Measurements from ENCODE around the gene SIGLEC9.
A peak's percentile ranks its signal among the peaks of the same experiment; 100 is the strongest.

Gene SIGLEC9

GRCh38 chr19:51097796-51098195, 26.9 kb upstream of the SIGLEC9 start:
- no peak for DNase-seq

GRCh38 chr19:51098365-51099046, 26.2 kb upstream of the SIGLEC9 start:
- no peak for DNase-seq

- DNase-seq: no peak
Measured at GRCh38 chr19:51099047-51099382, 25.7 kb upstream of the SIGLEC9 start.

GRCh38 chr19:51100601-51101000, 24.1 kb upstream of the SIGLEC9 start:
- no peak for DNase-seq

GRCh38 chr19:51101171-51101865, 23.4 kb upstream of the SIGLEC9 start:
- peak; percentile 17 for DNase-seq

- no peak for DNase-seq
Measured at GRCh38 chr19:51102991-51103390, 21.7 kb upstream of the SIGLEC9 start.

GRCh38 chr19:51103926-51104341, 20.8 kb upstream of the SIGLEC9 start:
- DNase-seq: no peak

- no peak for DNase-seq
Measured at GRCh38 chr19:51107406-51108065, 17.2 kb upstream of the SIGLEC9 start.

- DNase-seq: peak; percentile 99
Measured at GRCh38 chr19:51108066-51108804, 16.5 kb upstream of the SIGLEC9 start, which contains the start of gene CTU1. TSS of gene CTU1 (minus strand) at chr19:51108409. CDS start at chr19:51104569, 3,840 bp downstream.

- DNase-seq: no peak
Measured at GRCh38 chr19:51108805-51109146, 15.9 kb upstream of the SIGLEC9 start.

- DNase-seq: no peak
Measured at GRCh38 chr19:51110666-51110971, 14.1 kb upstream of the SIGLEC9 start.

- DNase-seq: no peak
Measured at GRCh38 chr19:51111606-51112005, 13.1 kb upstream of the SIGLEC9 start.

- no peak for DNase-seq
Measured at GRCh38 chr19:51114087-51114729, 10.5 kb upstream of the SIGLEC9 start.

GRCh38 chr19:51116736-51117286, 7.9 kb upstream of the SIGLEC9 start:
- DNase-seq: no peak

- no peak for DNase-seq
Measured at GRCh38 chr19:51119101-51119500, 5.6 kb upstream of the SIGLEC9 start.

GRCh38 chr19:51119611-51120010, 5.1 kb upstream of the SIGLEC9 start:
- DNase-seq: no peak

GRCh38 chr19:51120160-51120559, 4.5 kb upstream of the SIGLEC9 start:
- DNase-seq: no peak

GRCh38 chr19:51121257-51121656, 3.4 kb upstream of the SIGLEC9 start:
- no peak for DNase-seq

GRCh38 chr19:51122112-51122981, 2.4 kb upstream of the SIGLEC9 start:
- no peak for DNase-seq

- DNase-seq: no peak
Measured at GRCh38 chr19:51123381-51123800, 1.3 kb upstream of the SIGLEC9 start.

- DNase-seq: no peak
Measured at GRCh38 chr19:51123802-51124201, 904 bp upstream of the SIGLEC9 start.

- no peak for DNase-seq
Measured at GRCh38 chr19:51124216-51124615, 490 bp upstream of the SIGLEC9 start.
